ENCODE results near the gene ADGRB2.
A peak's percentile ranks its signal among the peaks of the same experiment; 100 is the strongest.

ADGRB2 gene

GRCh38 chr1:31793586-31794285 is 29.6 kb upstream of the ADGRB2 start:
- no peak for DNase-seq

GRCh38 chr1:31793086-31793485 is 28.9 kb upstream of the ADGRB2 start:
- DNase-seq = no peak

GRCh38 chr1:31792541-31792940 is 28.4 kb upstream of the ADGRB2 start:
- no peak for DNase-seq

GRCh38 chr1:31792116-31792515 is 28.0 kb upstream of the ADGRB2 start:
- no peak for DNase-seq

GRCh38 chr1:31791131-31791858 is 27.2 kb upstream of the ADGRB2 start:
- DNase-seq = no peak

GRCh38 chr1:31790641-31791091 is 26.5 kb upstream of the ADGRB2 start:
- no peak for DNase-seq

- no peak for DNase-seq
Measured at GRCh38 chr1:31790140-31790539, 26.0 kb upstream of the ADGRB2 start.

GRCh38 chr1:31789259-31790065 is 25.3 kb upstream of the ADGRB2 start:
- DNase-seq = peak; percentile 47

GRCh38 chr1:31788825-31789256 is 24.7 kb upstream of the ADGRB2 start:
- DNase-seq = no peak

- DNase-seq = peak; percentile 78
Measured at GRCh38 chr1:31788138-31788824, 24.1 kb upstream of the ADGRB2 start.

GRCh38 chr1:31787786-31788137 is 23.6 kb upstream of the ADGRB2 start:
- DNase-seq = no peak

- no peak for DNase-seq
Measured at GRCh38 chr1:31787261-31787660, 23.1 kb upstream of the ADGRB2 start.

GRCh38 chr1:31786366-31787060 is 22.4 kb upstream of the ADGRB2 start:
- DNase-seq = no peak

- DNase-seq = no peak
Measured at GRCh38 chr1:31785947-31786290, 21.8 kb upstream of the ADGRB2 start.

GRCh38 chr1:31785020-31785946 is 21.1 kb upstream of the ADGRB2 start:
- DNase-seq = no peak

GRCh38 chr1:31784356-31785019 is 20.3 kb upstream of the ADGRB2 start:
- no peak for DNase-seq

GRCh38 chr1:31783846-31784245 is 19.7 kb upstream of the ADGRB2 start:
- DNase-seq = no peak

GRCh38 chr1:31782421-31783410 is 18.6 kb upstream of the ADGRB2 start:
- DNase-seq = no peak

GRCh38 chr1:31781756-31782371 is 17.7 kb upstream of the ADGRB2 start:
- no peak for DNase-seq

Data from kidney glomerular epithelial cell (primary cell).